Measurements from ENCODE around the gene GALNT9.

DNA sequence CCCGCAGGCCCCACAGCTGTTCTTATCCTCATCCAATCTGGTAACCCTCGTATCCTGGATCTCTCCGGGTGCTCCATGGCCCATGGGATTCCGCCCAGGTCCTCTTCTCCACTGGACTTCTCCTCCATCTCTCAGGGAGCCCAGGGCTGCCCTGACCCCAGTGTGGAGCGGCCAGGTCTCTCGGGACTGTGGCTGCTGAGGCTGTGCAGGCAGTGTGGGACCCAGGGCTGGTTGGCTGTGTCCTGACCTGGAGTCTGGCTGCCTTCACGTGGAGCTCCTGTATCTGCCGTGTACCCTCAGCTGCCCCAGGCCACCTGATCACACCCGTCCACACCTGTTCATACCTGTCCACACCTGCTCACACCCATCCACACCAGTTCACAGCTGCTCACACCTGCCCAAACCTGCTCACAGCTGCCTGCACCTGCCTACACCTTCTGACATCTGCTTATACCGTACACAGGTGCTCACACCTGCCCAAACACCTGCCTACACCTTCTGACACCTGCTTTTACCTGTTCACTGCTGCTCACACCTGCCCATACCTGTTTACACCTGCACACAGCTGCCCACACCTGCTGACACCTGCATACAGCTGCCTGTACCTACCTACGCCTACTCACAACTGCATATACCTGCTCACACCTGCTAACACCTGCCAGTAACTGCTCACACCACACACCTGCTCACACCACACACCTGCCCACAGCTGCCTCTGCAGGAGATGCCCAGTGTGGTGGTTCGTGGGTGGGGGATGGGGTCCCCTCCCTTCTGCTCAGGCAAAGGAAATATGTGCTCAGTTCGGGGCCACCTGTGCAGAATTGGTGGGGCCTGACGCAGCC is 92.2 kb downstream of the GALNT9 start:
- TF ChIP-seq CTCF (conservative IDR thresholded peaks at IDR 0.05; ENCODE audit: low read depth, low read length) (no peak), EZH2 (IDR thresholded peaks at IDR 0.05; ENCODE audit: low read length, unreplicated experiment) (no peak), EZH2phosphoT487 (IDR thresholded peaks at IDR 0.05; ENCODE audit: borderline replicate concordance, low read length) (no peak)
